GM18517 (cell line): Measurements from ENCODE around the gene CTIF.
"Not testable (repeated sequence)": the region's sequence is repeated elsewhere in the genome, so short reads cannot be mapped to it uniquely, and the experiment has no call there.

Source experiments
- ATAC-seq: cut with Tn5 transposase; IDR thresholded peaks from one replicate; pipeline ENCODE4 v1.9.1; 2021; ENCODE audit warnings: mild to moderate bottlenecking, moderate library complexity; ENCODE audit not compliant: unreplicated experiment

The CTIF gene

GRCh38 chr18:48699761-48700160 lies 160.9 kb downstream of the CTIF start:
- no peak for ATAC-seq

DNA sequence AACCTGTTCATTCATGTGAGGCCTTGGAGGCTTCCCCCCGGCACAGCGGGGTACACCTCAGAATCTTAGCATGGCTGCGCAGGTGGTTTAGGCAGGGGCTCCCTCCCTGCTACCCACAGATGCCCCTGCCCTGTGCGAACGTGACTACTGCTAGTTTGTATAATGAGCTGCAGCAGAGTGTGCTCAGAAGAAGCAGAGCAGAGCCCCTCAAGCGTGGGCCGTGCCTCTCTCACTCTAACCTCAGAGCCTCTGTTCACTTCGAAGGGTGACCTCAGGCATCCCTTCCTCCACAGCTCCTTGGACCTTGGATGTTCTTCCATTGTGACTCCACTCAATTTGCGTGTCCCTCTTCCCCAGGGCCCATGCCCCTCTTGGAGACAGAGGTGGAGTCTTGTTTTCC lies 161.6 kb downstream of the CTIF start:
- no peak for ATAC-seq

DNA sequence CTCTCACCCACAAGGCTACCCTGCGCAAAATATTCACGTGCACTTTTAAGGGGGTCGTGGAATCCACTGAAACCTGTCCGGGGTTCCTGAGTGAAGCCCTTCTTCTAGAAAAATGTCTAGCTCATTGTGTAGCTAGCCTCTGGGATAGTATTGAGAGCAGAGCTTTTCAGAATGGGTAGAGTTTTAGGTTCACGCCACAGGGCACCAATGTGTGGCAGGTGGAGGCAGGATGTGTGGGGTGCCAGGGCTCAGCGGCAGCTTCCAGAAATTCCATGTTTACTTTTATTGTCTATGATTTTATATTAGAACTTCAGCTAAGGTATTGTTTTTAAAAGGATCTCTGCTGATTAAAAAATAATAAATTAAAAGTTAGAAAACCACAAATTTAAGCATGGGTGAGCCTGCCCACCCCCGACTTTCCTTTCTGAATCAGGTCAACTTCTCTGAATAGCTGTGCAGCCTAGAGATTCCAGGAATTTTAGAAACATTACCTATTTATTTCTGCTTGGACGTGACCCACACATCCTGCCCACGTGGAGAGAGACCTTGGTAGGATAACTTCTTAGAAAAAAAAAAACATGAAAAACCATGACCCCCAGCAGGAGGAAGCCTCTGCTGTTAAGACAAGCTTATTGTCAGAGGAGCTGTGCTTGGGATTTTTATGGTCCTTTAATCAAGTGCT lies 163.7 kb downstream of the CTIF start:
- no peak for ATAC-seq

- ATAC-seq: no peak
These were observed 164.2 kb downstream of the CTIF start for GRCh38 chr18:48703028-48703386.

GRCh38 chr18:48703418-48703817 lies 164.6 kb downstream of the CTIF start:
- ATAC-seq: no peak

- no peak for ATAC-seq
These were observed 166.2 kb downstream of the CTIF start for GRCh38 chr18:48705043-48705442.

DNA sequence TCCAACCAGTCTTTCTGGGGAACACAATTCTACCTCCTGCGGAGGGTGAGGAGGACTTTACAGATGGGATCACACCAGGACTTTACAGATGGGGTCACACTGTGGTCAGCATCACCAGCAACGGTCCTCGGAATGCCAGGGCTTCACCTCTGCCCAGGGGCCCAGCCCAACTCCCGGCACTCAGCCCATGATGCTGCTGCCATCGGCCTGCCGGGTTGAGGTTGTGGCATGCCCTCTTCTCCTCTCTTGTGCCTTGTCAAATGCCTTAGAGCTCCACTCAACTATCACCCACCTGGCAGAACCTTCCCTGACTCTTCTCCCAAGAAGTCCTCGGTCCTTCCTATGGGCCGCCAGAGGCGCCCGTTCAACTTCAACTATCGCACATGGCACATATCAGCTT lies 166.7 kb downstream of the CTIF start:
- ATAC-seq: no peak

DNA sequence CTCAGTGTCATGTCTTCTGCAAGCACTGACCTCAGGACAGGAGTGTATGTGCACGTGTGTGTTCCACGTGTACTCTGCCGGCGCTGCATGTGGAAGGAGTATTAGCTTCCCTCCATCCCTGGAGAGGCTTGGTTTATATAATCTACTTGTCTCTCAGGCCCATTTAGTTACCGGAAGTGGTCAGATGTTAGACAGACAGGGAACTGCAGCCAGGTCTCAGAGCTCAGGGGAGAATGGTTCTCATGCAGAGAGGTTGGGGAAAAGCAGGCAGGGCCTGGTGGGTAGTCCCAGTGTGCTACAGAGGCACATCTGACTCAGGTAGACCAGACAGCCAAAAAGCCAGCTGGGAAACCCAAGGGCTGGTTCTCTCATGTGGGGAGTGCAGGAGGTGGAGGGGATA lies 167.9 kb downstream of the CTIF start:
- ATAC-seq: no peak

DNA sequence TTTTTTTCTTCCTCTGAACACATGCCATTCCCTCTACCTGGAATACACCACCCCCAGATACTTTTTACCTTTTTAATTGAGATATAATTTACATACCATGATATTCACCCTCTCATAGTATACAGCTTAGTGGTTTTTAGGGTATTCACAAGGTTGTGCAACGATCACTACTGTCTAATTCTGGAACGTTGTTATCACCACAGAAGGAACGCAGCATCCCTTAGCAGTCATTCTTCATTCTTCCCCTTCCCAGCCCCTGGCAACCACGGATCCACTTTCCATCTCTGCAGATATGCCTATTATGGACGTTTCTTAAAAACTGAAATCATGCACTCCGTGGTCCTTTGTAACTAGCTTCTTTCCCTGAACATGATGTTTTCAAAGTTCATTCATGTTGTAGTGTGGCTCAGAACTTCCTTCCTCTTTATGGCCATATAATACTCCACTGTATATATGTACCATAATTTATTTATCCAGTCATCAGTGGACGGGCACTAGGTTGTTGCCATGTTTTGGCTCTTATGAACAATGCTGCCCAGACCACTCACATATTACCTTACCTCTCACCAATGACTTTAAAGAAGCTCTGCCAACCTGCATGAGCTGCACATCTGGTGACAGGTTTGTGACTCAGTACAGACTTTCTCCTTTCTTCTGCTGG lies 168.9 kb downstream of the CTIF start:
- no peak for ATAC-seq

GRCh38 chr18:48708807-48709206 lies 170.0 kb downstream of the CTIF start:
- ATAC-seq: no peak

- ATAC-seq: no peak
These were observed 170.7 kb downstream of the CTIF start for GRCh38 chr18:48709371-48710062.

DNA sequence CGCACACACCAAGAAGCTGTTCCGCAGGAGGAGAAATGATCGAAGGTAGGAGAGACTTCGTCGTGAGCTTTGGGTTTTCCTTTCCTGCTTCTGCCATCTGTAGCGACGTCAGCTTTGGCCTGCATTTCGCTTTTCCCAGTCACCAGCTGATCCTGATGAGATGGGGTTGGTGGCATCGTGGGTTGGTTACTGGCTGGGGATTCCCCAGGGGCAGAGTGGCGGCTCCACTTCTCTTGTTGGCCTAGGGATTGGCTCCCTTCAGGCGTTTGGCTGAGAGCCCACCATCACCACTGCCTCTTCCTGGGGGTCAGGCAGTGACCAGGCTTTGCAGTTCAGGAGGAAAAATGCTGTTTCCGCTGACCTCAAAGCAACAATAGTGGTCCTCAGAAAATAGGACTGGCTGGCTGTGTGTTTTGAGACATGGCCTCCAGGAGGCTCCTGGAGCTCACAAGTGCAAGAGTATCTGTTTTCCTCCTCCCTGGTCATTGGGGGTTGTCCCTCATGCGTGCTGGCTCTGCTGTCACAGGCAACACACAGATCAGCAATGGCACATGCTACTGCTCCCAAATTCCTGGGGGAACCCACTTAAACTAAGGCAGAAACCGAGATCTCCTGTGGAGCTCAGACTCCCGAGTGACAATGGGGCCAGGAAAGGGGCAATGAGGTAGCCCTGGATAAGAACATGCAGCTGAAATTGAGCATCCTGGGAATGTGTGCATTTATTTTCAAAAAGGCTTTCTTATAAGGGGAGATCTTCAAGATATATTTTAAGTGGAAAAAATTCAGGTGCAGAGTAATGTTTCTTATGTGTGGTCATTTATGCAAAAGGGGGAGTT lies 173.0 kb downstream of the CTIF start:
- no peak for ATAC-seq

- no peak for ATAC-seq
These were observed 174.5 kb downstream of the CTIF start for GRCh38 chr18:48713309-48713708.

DNA sequence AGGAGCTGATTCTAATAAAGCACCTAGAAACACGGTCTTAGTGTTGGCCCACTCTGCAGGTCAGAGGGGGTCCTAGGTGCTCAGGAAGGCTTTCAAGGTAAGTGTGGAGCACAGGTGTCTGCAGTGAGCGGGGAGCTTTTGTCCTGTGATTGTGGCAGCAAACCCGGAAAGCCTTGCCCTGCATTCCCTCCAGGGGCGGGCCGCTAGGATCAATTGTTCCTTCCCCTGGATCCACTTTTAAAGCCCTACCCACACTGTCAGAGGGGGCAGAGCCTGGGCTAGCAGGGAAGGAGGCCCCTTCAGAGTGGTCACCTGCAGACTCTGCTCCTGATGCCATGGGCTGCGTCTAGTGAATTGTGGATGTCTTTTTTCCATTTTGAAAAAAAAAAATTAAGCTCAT lies 176.0 kb downstream of the CTIF start:
- ATAC-seq: no peak

- no peak for ATAC-seq
These were observed 177.0 kb downstream of the CTIF start for GRCh38 chr18:48715711-48716361.

GRCh38 chr18:48717227-48717626 lies 178.4 kb downstream of the CTIF start:
- not testable (repeated sequence) for ATAC-seq

- ATAC-seq: no peak
These were observed 179.6 kb downstream of the CTIF start for GRCh38 chr18:48718251-48718959.

DNA sequence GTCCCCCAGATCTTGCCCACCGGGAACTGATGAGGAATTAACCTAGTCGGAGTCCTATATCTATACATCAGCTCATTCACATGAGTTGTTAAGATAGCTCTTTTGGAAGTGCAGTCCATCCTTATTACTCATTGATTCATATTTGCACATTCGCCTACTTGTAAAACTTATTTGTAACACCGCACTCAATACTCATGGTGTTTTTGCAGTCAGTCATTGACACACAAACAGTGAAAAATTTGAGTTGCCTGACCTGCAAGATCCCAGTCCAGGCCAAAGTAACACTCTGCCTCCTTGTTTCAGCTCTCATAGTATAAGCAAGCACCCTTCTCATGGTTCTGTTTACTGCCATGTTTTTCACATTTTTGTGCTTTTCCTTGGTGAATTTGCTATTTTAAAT lies 180.6 kb downstream of the CTIF start:
- ATAC-seq: no peak

GRCh38 chr18:48719974-48720654 lies 181.3 kb downstream of the CTIF start:
- no peak for ATAC-seq

- ATAC-seq: no peak
These were observed 181.8 kb downstream of the CTIF start for GRCh38 chr18:48720655-48721025.
